H1 (cell line): ENCODE measurements around the gene RPS6KA2. TPM values are rescaled to one million over a fixed set of nuclear protein-coding genes. Genes with fewer than 3 reads are reported as not detected.

Source experiments
- CBX5 ChIP-seq: fragments of 300-800, 300-1000 bp; sonication (generic); IDR thresholded peaks from 2 replicates; pipeline ENCODE4 v1.7.1; 2016; ENCODE audit warnings: antibody characterized with exemption, low read length, low read depth
- CREB1 ChIP-seq: IDR thresholded peaks from 2 replicates; pipeline ENCODE4 v1.6.1; 2012; ENCODE audit warnings: inconsistent platforms
- CTCF ChIP-seq, 3 experiments: IDR thresholded peaks; 1 replicate in 2 of 3; 2 replicates in 1 of 3; pipeline versions ENCODE4 v1.5.1 to v1.6.1; 2011; ENCODE audit warnings: low read length in 3 of 3, mild to moderate bottlenecking in 3 of 3, inconsistent platforms in 2 of 3, low read depth in 1 of 3, moderate library complexity in 1 of 3; ENCODE audit not compliant: insufficient read depth in 1 of 3; ENCODE audit errors: control extremely low read depth in 1 of 3
- E2F6 ChIP-seq: IDR thresholded peaks from 2 replicates; pipeline ENCODE4 v1.6.1; 2012; ENCODE audit warnings: inconsistent platforms
- EP300 ChIP-seq, 2 experiments: IDR thresholded peaks; 1 replicate in 1 of 2; 2 replicates in 1 of 2; pipeline ENCODE4 v1.6.1; 2011 to 2012; ENCODE audit warnings: low read depth in 2 of 2, low read length in 2 of 2, mild to moderate bottlenecking in 2 of 2, borderline replicate concordance in 1 of 2, inconsistent platforms in 1 of 2, moderate library complexity in 1 of 2
- GABPA ChIP-seq: IDR thresholded peaks from 2 replicates; pipeline ENCODE4 v1.6.1; 2011; ENCODE audit warnings: mild to moderate bottlenecking, low read length, moderate library complexity, borderline replicate concordance; ENCODE audit not compliant: insufficient read depth
- JUND ChIP-seq: IDR thresholded peaks from 2 replicates; pipeline ENCODE4 v1.6.1; 2011; ENCODE audit warnings: mild to moderate bottlenecking, improper control_type of control experiment, low read length
- MAFK ChIP-seq: IDR thresholded peaks from 2 replicates; pipeline ENCODE4 v1.6.1; 2012; ENCODE audit warnings: low read depth, mild to moderate bottlenecking, improper control_type of control experiment, low read length
- MAX ChIP-seq: IDR thresholded peaks from 2 replicates; pipeline ENCODE4 v1.6.1; 2012; ENCODE audit warnings: inconsistent platforms
- RAD21 ChIP-seq, 2 experiments: IDR thresholded peaks in 1 of 2; conservative IDR thresholded peaks in 1 of 2; 2 replicates each; pipeline ENCODE4 v1.6.1; 2011; ENCODE audit warnings: low read depth in 2 of 2, low read length in 2 of 2, improper control_type of control experiment in 1 of 2, inconsistent platforms in 1 of 2, mild to moderate bottlenecking in 1 of 2, moderate library complexity in 1 of 2
- RFX5 ChIP-seq: IDR thresholded peaks from 2 replicates; pipeline ENCODE4 v1.6.1; 2011; ENCODE audit warnings: low read depth, low read length, improper control_type of control experiment, borderline replicate concordance
- RXRA ChIP-seq: IDR thresholded peaks from 2 replicates; pipeline ENCODE4 v1.6.1; 2011; ENCODE audit warnings: low read depth, mild to moderate bottlenecking, low read length, moderate library complexity; ENCODE audit not compliant: insufficient read depth
- SAP30 ChIP-seq: fragments of 300-600 bp; sonication (generic); IDR thresholded peaks from 2 replicates; pipeline ENCODE4 v1.7.1; 2012; ENCODE audit warnings: low read length, moderate library complexity, mild to moderate bottlenecking, inconsistent platforms; ENCODE audit not compliant: insufficient read depth, insufficient replicate concordance
- SIRT6 ChIP-seq: IDR thresholded peaks from one replicate; pipeline ENCODE4 v1.7.1; 2012; ENCODE audit warnings: low read length, inconsistent platforms
- SIX5 ChIP-seq: IDR thresholded peaks from 2 replicates; pipeline ENCODE4 v1.6.1; 2011; ENCODE audit warnings: mild to moderate bottlenecking, low read depth, low read length
- SUZ12 ChIP-seq: fragments of 200-600 bp; sonication (generic); IDR thresholded peaks from 2 replicates; pipeline ENCODE4 v1.6.1; 2012; ENCODE audit warnings: mild to moderate bottlenecking, inconsistent platforms, low read length, moderate library complexity, mixed read lengths
- TBP ChIP-seq: IDR thresholded peaks from 2 replicates; pipeline ENCODE4 v1.6.1; 2011; ENCODE audit warnings: low read depth, low read length, improper control_type of control experiment
- USF2 ChIP-seq: IDR thresholded peaks from 2 replicates; pipeline ENCODE4 v1.6.1; 2011; ENCODE audit warnings: low read length, improper control_type of control experiment
- YY1 ChIP-seq: IDR thresholded peaks from 2 replicates; pipeline ENCODE4 v1.6.1; 2011; ENCODE audit warnings: low read depth, mild to moderate bottlenecking, low read length
- polyA plus RNA-seq, 7 experiments: library from polyadenylated mRNA; depleted of rRNA in 3 of 7; stranded (reverse) in 5 of 7; unstranded in 2 of 7; fragments of >200 nt in 5 of 7; fragments of 200-250 nt in 2 of 7; gene quantifications; 1 replicate in 5 of 7; 2 replicates in 1 of 7; 4 replicates in 1 of 7; pipeline versions ENCODE4 v1.2.1 to v1.2.3, GENCODE V29; 2011 to 2013; ENCODE audit warnings: missing spikeins in 2 of 7, mixed read lengths in 2 of 7
- total RNA-seq: library from RNA; stranded (reverse); fragmentation: NEBNext Ultra II Directional; extraction: Animal tissue kit (Norgen Biotek cat#: 25700); gene quantifications from 2 replicates; pipeline ENCODE4 v1.2.1, GENCODE V29; 2021

The RPS6KA2 gene
- total and polyA plus RNA-seq, 2 of the 8 experiments (the other 6 are each of a cell fraction or from before 2014, with no cell fraction given) = 8.8 to 25.7 TPM

GRCh38 chr6:166627033-166627874, at the start of gene RPS6KA2 (continued):
- no peak for TF ChIP-seq CTCF (IDR thresholded peaks at IDR 0.05; ENCODE audit: control extremely low read depth in 1 of 3, insufficient read depth in 1 of 3, low read depth in 1 of 3, low read length in 3 of 3)
- TF ChIP-seq CBX5 = no peak
- TF ChIP-seq CREB1 = no peak; the same call in 1 of the 2 replicates
- TF ChIP-seq USF2 = no peak
- TF ChIP-seq MAX = peak; percentile 5; the same call in 1 of the 2 replicates
- no peak for TF ChIP-seq RXRA
- TF ChIP-seq MAFK = no peak
- no peak for TF ChIP-seq JUND
- TF ChIP-seq YY1 = no peak
- no peak for TF ChIP-seq SIX5
- no peak for TF ChIP-seq SUZ12
- peak; percentile 44; the same call in 1 of the 2 replicates for TF ChIP-seq TBP
- TF ChIP-seq SAP30 = no peak
- TF ChIP-seq RAD21 (IDR thresholded peaks at IDR 0.05 in 1 of 2, conservative IDR thresholded peaks at IDR 0.05 in 1 of 2; ENCODE audit: low read depth in 2 of 2, low read length in 2 of 2) = no peak
- no peak for TF ChIP-seq SIRT6
- TF ChIP-seq EP300 (IDR thresholded peaks at IDR 0.05; ENCODE audit: borderline replicate concordance in 1 of 2, low read depth in 2 of 2, low read length in 2 of 2) = no peak
- no peak for TF ChIP-seq E2F6
- TF ChIP-seq GABPA = no peak
- no peak for TF ChIP-seq RFX5
